Endothelial cell of umbilical vein (primary cell): ENCODE data around the gene TEX35.

ENCODE experiments used
- EZH2 ChIP-seq: IDR thresholded peaks from 2 replicates; pipeline ENCODE4 v1.6.1; 2012; ENCODE audit warnings: borderline replicate concordance, low read depth, mild to moderate bottlenecking, moderate library complexity, low read length, inconsistent platforms; ENCODE audit not compliant: severe bottlenecking
- GATA2 ChIP-seq: IDR thresholded peaks from 2 replicates; pipeline ENCODE4 v1.7.0; 2011; ENCODE audit warnings: low read depth, mild to moderate bottlenecking, moderate library complexity, mixed read lengths, low read length; ENCODE audit not compliant: insufficient read length, insufficient read depth
- JUN ChIP-seq: IDR thresholded peaks from 2 replicates; pipeline ENCODE4 v1.6.1; 2011; ENCODE audit warnings: borderline replicate concordance, low read depth; ENCODE audit not compliant: insufficient read length, insufficient read depth
- MYC ChIP-seq: IDR thresholded peaks from one replicate; pipeline ENCODE4 v1.6.1; 2011; ENCODE audit warnings: mild to moderate bottlenecking, low read depth, low read length
- POLR2A ChIP-seq: IDR thresholded peaks from 2 replicates; pipeline ENCODE4 v1.6.1; 2012; ENCODE audit warnings: low read depth, mild to moderate bottlenecking, control low read depth, low read length
- POLR2AphosphoS5 ChIP-seq: IDR thresholded peaks from 2 replicates; pipeline ENCODE4 v1.6.1; 2012; ENCODE audit warnings: low read depth, mild to moderate bottlenecking, control low read depth, low read length, moderate library complexity; ENCODE audit not compliant: insufficient read depth
- TF ChIP-seq, protein P1 (sequence below), 2 donors: IDR thresholded peaks; 1 replicate in 1 of 2; 2 replicates in 1 of 2; pipeline ENCODE4 v1.5.1; 2011; ENCODE audit warnings: low read length in 2 of 2, mild to moderate bottlenecking in 2 of 2, moderate library complexity in 2 of 2, control low read depth in 1 of 2, inconsistent platforms in 1 of 2, low read depth in 1 of 2; ENCODE audit not compliant: insufficient read depth in 1 of 2; ENCODE audit errors: extremely low read depth in 1 of 2
- TF ChIP-seq, protein P2 (sequence below): IDR thresholded peaks from 2 replicates; pipeline ENCODE4 v1.6.1; 2011; ENCODE audit not compliant: insufficient read depth, insufficient read length

DNA sequence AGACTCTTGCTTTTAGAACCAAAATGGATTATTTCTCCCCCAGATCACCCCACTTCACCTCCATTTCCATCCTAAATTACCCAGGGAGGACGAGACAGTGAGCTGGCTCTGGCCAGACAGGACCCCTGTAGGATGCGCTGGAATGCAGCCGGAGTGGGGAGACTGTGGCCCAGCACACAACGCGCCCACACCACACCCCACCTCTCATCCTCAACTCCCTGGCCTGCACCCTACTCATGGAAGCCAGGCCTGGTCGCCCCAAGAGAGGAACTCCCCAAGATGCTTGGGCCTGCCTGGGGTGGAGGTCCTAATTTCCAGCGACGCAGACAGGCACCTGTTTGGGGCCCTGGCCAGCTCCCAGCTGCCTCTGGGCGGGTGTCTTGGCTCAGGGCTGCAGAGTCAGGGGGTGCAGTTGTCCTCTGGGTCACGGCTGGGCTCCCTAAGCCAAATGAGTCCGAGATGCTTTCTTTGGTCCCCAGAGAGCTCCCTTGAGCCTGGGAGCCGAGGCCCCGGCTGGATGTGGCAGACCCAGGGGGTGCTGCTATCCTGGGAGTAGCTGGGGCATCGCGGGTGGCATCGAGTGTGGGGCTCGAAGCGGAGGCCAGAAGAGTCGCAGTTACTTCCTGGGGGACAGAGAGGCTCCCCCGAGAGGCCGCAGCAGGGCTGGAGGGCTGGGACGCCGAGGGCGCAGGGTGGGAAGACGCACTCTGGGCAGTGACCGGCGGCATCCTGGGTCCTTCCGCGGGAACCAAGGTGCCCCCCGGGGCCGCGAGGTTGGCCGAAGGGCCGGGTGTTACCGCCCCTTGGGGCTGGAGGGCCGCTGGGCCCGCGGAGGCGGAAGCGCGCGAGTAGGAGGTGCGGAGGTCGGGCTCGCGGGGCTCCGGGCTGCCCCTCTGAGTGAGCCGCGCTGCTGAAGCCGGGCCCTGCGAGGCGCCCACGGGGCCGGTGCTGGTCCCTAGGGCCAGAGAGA, 26.5 kb upstream of the TEX35 start:
- TF ChIP-seq, protein P1, sequence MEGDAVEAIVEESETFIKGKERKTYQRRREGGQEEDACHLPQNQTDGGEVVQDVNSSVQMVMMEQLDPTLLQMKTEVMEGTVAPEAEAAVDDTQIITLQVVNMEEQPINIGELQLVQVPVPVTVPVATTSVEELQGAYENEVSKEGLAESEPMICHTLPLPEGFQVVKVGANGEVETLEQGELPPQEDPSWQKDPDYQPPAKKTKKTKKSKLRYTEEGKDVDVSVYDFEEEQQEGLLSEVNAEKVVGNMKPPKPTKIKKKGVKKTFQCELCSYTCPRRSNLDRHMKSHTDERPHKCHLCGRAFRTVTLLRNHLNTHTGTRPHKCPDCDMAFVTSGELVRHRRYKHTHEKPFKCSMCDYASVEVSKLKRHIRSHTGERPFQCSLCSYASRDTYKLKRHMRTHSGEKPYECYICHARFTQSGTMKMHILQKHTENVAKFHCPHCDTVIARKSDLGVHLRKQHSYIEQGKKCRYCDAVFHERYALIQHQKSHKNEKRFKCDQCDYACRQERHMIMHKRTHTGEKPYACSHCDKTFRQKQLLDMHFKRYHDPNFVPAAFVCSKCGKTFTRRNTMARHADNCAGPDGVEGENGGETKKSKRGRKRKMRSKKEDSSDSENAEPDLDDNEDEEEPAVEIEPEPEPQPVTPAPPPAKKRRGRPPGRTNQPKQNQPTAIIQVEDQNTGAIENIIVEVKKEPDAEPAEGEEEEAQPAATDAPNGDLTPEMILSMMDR (IDR thresholded peaks at IDR 0.05; ENCODE audit: extremely low read depth in 1 of 2, insufficient read depth in 1 of 2, low read depth in 1 of 2, low read length in 2 of 2): no peak
- TF ChIP-seq JUN: no peak
- TF ChIP-seq MYC: no peak
- no peak for TF ChIP-seq POLR2AphosphoS5
- no peak for TF ChIP-seq EZH2
- TF ChIP-seq, protein P2, sequence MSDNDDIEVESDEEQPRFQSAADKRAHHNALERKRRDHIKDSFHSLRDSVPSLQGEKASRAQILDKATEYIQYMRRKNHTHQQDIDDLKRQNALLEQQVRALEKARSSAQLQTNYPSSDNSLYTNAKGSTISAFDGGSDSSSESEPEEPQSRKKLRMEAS: no peak
- no peak for TF ChIP-seq GATA2
- no peak for TF ChIP-seq POLR2A
